Measurements from ENCODE around the gene SSR2. TPM values are rescaled to one million over a fixed set of nuclear protein-coding genes. Genes with fewer than 3 reads are reported as not detected.
A peak's percentile ranks its signal among the peaks of the same experiment; 100 is the strongest.

Gene SSR2
- total RNA-seq, 4 donors from 2014 or later, result 115 to 215 (median 179) TPM

- TF ChIP-seq POLR2A (IDR thresholded peaks at IDR 0.05) (no peak), CTCF (IDR thresholded peaks at IDR 0.05) (no peak)
- intact Hi-C loops (cut with DNase I), result no loop called here
- H3K36me3 ChIP-seq, result peaks cover 0 to 7% (median 0%) of the 10 kb centered on the region in 3 donors
- peaks cover 68 to 94% (median 81%) of the 10 kb centered on the region in 3 donors for H3K4me1 ChIP-seq
- no peak for DNase-seq
- no peaks in the 10 kb centered on the region for H3K9me3 ChIP-seq
- peak overlapping the region in 3 of 4 donors; percentile 80 to 98 (median 91) for H3K4me3 ChIP-seq
- peak overlapping the region; percentile 26 to 98 (median 96) for H3K27ac ChIP-seq
- 16 to 22% methylated on average over 10 of the region's 13 CpGs for WGBS, 2 donors
- no peaks in the 10 kb centered on the region for H3K27me3 ChIP-seq
Observed at GRCh38 chr1:155974208-155975115, 46.3 kb downstream of the SSR2 start.

GRCh38 chr1:155973723-155974122, 47.0 kb downstream of the SSR2 start:
- H3K36me3 ChIP-seq, result peaks cover 0 to 15% (median 4%) of the 10 kb centered on the region in 3 donors
- H3K9me3 ChIP-seq, result no peaks in the 10 kb centered on the region
- no peaks in the 10 kb centered on the region for H3K27me3 ChIP-seq
- WGBS, 2 donors, result 51 to 57% methylated on average over 3 of the region's 3 CpGs
- no peak for TF ChIP-seq CTCF (IDR thresholded peaks at IDR 0.05)
- peaks cover 63 to 94% (median 82%) of the 10 kb centered on the region in 3 donors for H3K4me1 ChIP-seq
- H3K27ac ChIP-seq, result peak overlapping the region in 3 of 4 donors; percentile 96 to 98 (median 97)
- no peak for DNase-seq
- peak overlapping the region in 2 of 4 donors; percentile 80 to 91 for H3K4me3 ChIP-seq
- intact Hi-C loops (cut with DNase I), result no loop called here

DNA sequence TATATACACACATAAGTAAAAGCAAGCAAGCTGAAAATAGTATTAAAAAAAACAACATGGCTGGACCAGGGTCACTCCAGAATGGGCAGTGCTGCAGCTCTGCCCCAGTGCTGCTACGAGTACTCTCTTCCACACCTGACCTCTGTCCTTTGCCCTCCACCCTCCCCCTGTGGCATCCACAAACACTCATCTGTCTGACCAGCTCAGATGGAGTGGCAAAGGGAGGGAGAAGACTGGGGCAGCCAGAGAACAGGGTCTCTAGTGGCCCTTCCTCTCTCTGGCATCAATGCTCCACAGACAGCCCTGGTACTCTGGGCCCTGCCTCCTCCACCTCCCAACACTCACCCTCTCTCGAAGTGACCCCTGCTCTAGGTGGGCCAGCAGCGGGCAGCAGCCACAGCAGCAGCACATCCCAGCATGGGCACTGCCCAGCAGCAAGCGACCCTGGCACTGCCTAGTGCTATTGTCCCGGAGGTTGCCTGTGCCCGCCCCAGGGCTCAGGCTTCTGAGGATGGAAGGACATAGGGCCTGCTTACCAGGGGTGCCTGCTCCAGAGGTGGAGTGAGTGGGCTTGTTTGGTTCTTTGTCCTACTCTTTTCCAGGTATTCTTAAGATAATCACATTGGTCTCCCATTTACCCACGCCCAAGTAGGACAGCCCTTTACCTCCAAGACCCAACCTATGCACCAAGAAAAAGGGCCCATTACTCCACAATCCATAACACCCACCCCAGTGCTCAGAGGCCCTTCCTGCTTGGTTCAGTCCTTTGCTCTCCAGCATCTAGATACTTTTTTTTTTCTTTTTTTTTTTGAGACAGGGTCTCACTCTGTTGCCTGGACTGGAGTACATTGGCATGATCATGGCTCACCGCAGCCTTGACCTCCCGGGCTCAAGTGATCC, 48.6 kb downstream of the SSR2 start:
- no peaks in the 10 kb centered on the region for H3K9me3 ChIP-seq
- WGBS, 2 donors, result 75 to 89% methylated on average over 6 of the region's 9 CpGs
- H3K36me3 ChIP-seq, result peaks cover 0 to 29% (median 4%) of the 10 kb centered on the region in 3 donors
- no peak overlapping the region for H3K4me3 ChIP-seq
- TF ChIP-seq POLR2A (IDR thresholded peaks at IDR 0.05), result no peak
- no peak for DNase-seq
- peaks cover 76 to 100% (median 96%) of the 10 kb centered on the region in 3 donors for H3K4me1 ChIP-seq
- H3K27me3 ChIP-seq, result no peaks in the 10 kb centered on the region
- intact Hi-C loops (cut with DNase I), result no loop called here
- H3K27ac ChIP-seq, result peak overlapping the region in 3 of 4 donors; percentile 50 to 98 (median 60)

- Histone ChIP-seq H3K36me3 (peaks cover 8 to 44% (median 13%) of the 10 kb centered on the region in 3 donors), H3K4me3 (peak overlapping the region in 1 of 4 donors; percentile 7), H3K27ac (peak overlapping the region; percentile 56 to 98 (median 66)), H3K9me3 (no peaks in the 10 kb centered on the region), H3K4me1 (peaks cover 72 to 97% (median 94%) of the 10 kb centered on the region in 3 donors), H3K27me3 (no peaks in the 10 kb centered on the region)
- intact Hi-C loops (cut with DNase I), result no loop called here
- TF ChIP-seq CTCF (IDR thresholded peaks at IDR 0.05) (no peak), POLR2A (IDR thresholded peaks at IDR 0.05) (no peak)
- DNase-seq, result no peak
- 47 to 48% methylated on average over 6 to 11 of the region's 11 CpGs for WGBS, 2 donors
Observed at GRCh38 chr1:155970531-155971167, 50.1 kb downstream of the SSR2 start.

DNA sequence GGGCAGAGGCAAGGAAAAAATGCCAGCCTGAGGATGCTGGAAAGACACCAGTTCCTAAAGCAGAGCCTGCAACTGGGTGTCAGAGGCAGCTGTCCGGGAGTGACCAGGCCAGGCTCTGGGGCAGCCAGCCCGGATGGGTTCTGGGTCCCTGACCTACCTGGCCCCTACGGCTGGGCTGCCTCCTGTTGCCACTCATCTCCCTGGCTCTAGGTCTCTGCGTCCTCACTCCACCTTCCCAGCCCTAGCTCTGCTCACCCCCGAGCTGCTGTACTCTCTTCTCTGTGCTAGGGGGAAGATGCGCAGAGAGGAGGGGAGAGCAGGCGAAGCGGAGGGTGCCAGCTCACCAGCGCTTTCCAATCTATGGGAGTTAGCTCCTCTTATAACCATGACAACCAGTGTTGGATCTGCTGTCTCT, 51.4 kb downstream of the SSR2 start:
- H3K9me3 ChIP-seq, result no peaks in the 10 kb centered on the region
- peak overlapping the region; percentile 56 to 98 (median 66) for H3K27ac ChIP-seq
- intact Hi-C loops (cut with DNase I), result no loop called here
- no peaks in the 10 kb centered on the region for H3K27me3 ChIP-seq
- peaks cover 20 to 57% (median 20%) of the 10 kb centered on the region in 3 donors for H3K36me3 ChIP-seq
- H3K4me3 ChIP-seq, result no peak overlapping the region
- no peak for TF ChIP-seq CTCF (IDR thresholded peaks at IDR 0.05)
- TF ChIP-seq POLR2A (IDR thresholded peaks at IDR 0.05), result no peak
- 75 to 87% methylated on average over 3 of the region's 9 CpGs for WGBS, 2 donors
- H3K4me1 ChIP-seq, result peaks cover 59 to 85% (median 81%) of the 10 kb centered on the region in 3 donors
- DNase-seq, result no peak
